Right lobe of liver (tissue), 6 donors: ENCODE data around the gene AAR2. TPM values are rescaled to one million over a fixed set of nuclear protein-coding genes. Genes with fewer than 3 reads are reported as not detected.

Source experiments
- ATAC-seq, 4 donors: fragments of 200-7000 bp; cut with Tn5 transposase; one replicate each; pipeline ENCODE4 v1.9.1; 2020; ENCODE audit warnings: mild to moderate bottlenecking in 4 of 4, moderate library complexity in 4 of 4
- DNase-seq, 3 donors: peaks; one replicate each; pipeline ENCODE4 v3.0.0-alpha.2; 2020
- H3K27ac ChIP-seq, 3 donors: fragments of 200-600 bp; one replicate each; pipeline ENCODE4 v1.8.0; 2022
- H3K27me3 ChIP-seq, 2 donors: fragments of 200-600 bp; one replicate each; pipeline ENCODE4 v1.8.0; 2022
- H3K36me3 ChIP-seq, 4 donors: fragments of 200-600 bp; sonication (generic) in 1 of 4; one replicate each; pipeline versions ENCODE4 v1.5.1 to v1.8.0; 2017 to 2022; ENCODE audit warnings: control low read depth in 1 of 4
- H3K4me1 ChIP-seq, 4 donors: fragments of 200-600 bp; sonication (generic) in 1 of 4; one replicate each; pipeline versions ENCODE4 v1.5.1 to v1.8.0; 2017 to 2022; ENCODE audit warnings: control low read depth in 1 of 4
- H3K4me3 ChIP-seq, 3 donors: fragments of 200-600 bp; one replicate each; pipeline ENCODE4 v1.8.0; 2022
- H3K9me3 ChIP-seq, 4 donors: fragments of 200-600 bp; sonication (generic) in 1 of 4; one replicate each; pipeline versions ENCODE4 v1.5.1 to v1.8.0; 2017 to 2022; ENCODE audit warnings: control low read depth in 1 of 4
- CTCF ChIP-seq, 4 donors: fragments of 200-600 bp in 3 of 4; fragments of 450-650 bp in 1 of 4; IDR thresholded peaks; one replicate each; pipeline versions ENCODE4 v1.5.1 to v1.8.0; 2016 to 2022; ENCODE audit warnings: antibody characterized with exemption in 4 of 4, mild to moderate bottlenecking in 2 of 4
- POLR2A ChIP-seq: fragments of 450-650 bp; IDR thresholded peaks from one replicate; pipeline ENCODE4 v1.6.1; 2017; ENCODE audit warnings: antibody characterized with exemption, mild to moderate bottlenecking
- WGBS: methylation state at CpG from one replicate; pipeline ENCODE4 v1.1.6; 2018; ENCODE audit warnings: low coverage, low lambda C conversion rate; ENCODE audit not compliant: insufficient coverage; ENCODE audit errors: missing lambda C conversion rate; 5-methylcytosine and 5-hydroxymethylcytosine counted together
- intact Hi-C, 2 donors: fragments of 100-400 bp; cut with DNase I; formaldehyde crosslinking; loops; one replicate each; pipeline versions ENCODE4 v1.11.2 to v1.14.1; 2022
- total RNA-seq, 6 experiments: library from RNA; depleted of rRNA in 2 of 6; stranded (reverse); fragments of >200 nt in 2 of 6; fragmentation: NEBNext Ultra II Directional in 3 of 6; extraction: Animal tissue kit (Norgen Biotek cat#: 25700) in 3 of 6; gene quantifications; one replicate each; pipeline versions ENCODE4 v1.1.0 to v1.2.4, GENCODE V29; 2016 to 2023
- donor health status: DM: no; HTN: yes; CAD: no.
- donor health status: DM: no; HTN: no; CAD: no.
- donor health status: DM: no; HTN: no; CAD: no.
- donor health status: DM: no; HTN: yes; CAD: no.
- donor health status: DM: no; HTN: yes; CAD: no.

AAR2 gene
- total RNA-seq, 6 experiments from 2014 or later = 11.8 to 16.7 (median 13.5) TPM

GRCh38 chr20:36254076-36254475 lies 17.8 kb downstream of the AAR2 start:
- ATAC-seq (no peak), DNase-seq (no peak)
- no peak overlapping the region for H3K27ac ChIP-seq
- WGBS = 79% methylated on average over 2 of the region's 2 CpGs
- intact Hi-C loops = no loop called here
- TF ChIP-seq CTCF (IDR thresholded peaks at IDR 0.05) = no peak
- no peak for TF ChIP-seq POLR2A
- H3K4me1 ChIP-seq = no peaks in the 10 kb centered on the region
- no peaks in the 10 kb centered on the region for H3K27me3 ChIP-seq
- peaks cover 0 to 42% (median 6%) of the 10 kb centered on the region in 4 donors for H3K36me3 ChIP-seq
- no peaks in the 10 kb centered on the region for H3K9me3 ChIP-seq
- H3K4me3 ChIP-seq = no peak overlapping the region

GRCh38 chr20:36255445-36255844 lies 19.2 kb downstream of the AAR2 start:
- Histone ChIP-seq H3K27ac (no peak overlapping the region), H3K36me3 (peaks cover 0 to 34% (median 4%) of the 10 kb centered on the region in 4 donors), H3K4me1 (no peaks in the 10 kb centered on the region), H3K9me3 (no peaks in the 10 kb centered on the region), H3K27me3 (no peaks in the 10 kb centered on the region), H3K4me3 (no peak overlapping the region)
- intact Hi-C loops = no loop called here
- ATAC-seq = no peak
- TF ChIP-seq POLR2A (no peak), CTCF (IDR thresholded peaks at IDR 0.05) (no peak)
- DNase-seq = no peak
- 100% methylated on average over 2 of the region's 12 CpGs for WGBS

GRCh38 chr20:36259177-36260061 lies 23.1 kb downstream of the AAR2 start:
- WGBS = 60% methylated on average over 13 of the region's 16 CpGs
- Histone ChIP-seq H3K27ac (no peak overlapping the region), H3K27me3 (no peaks in the 10 kb centered on the region), H3K9me3 (no peaks in the 10 kb centered on the region), H3K4me1 (no peaks in the 10 kb centered on the region), H3K4me3 (no peak overlapping the region), H3K36me3 (peaks cover 0 to 16% (median 4%) of the 10 kb centered on the region in 4 donors)
- ATAC-seq = peak in 1 of 4 donors; percentile 15
- TF ChIP-seq CTCF (IDR thresholded peaks at IDR 0.05) = no peak
- no peak for TF ChIP-seq POLR2A
- intact Hi-C loops = no loop called here
- no peak for DNase-seq

GRCh38 chr20:36260316-36260715 lies 24.0 kb downstream of the AAR2 start:
- no peak for ATAC-seq
- Histone ChIP-seq H3K36me3 (peaks cover 0 to 14% (median 4%) of the 10 kb centered on the region in 4 donors), H3K27me3 (no peaks in the 10 kb centered on the region), H3K4me1 (no peaks in the 10 kb centered on the region), H3K4me3 (no peak overlapping the region), H3K9me3 (no peaks in the 10 kb centered on the region), H3K27ac (no peak overlapping the region)
- no peak for DNase-seq
- no peak for TF ChIP-seq POLR2A
- no peak for TF ChIP-seq CTCF (IDR thresholded peaks at IDR 0.05)
- 57% methylated on average over 7 of the region's 7 CpGs for WGBS
- intact Hi-C loops = no loop called here
